ENCODE measurements around the gene SH2D4B. TPM values are rescaled to one million over a fixed set of nuclear protein-coding genes. Genes with fewer than 3 reads are reported as not detected.

The SH2D4B gene
- total RNA-seq, 2 donors from 2014 or later: 0.12 TPM; not detected in 1

GRCh38 chr10:80600256-80600655 lies 62.6 kb downstream of the SH2D4B start:
- Histone ChIP-seq H3K9me3 (no peaks in the 10 kb centered on the region), H3K36me3 (no peaks in the 10 kb centered on the region), H3K27ac (no peak overlapping the region), H3K27me3 (no peaks in the 10 kb centered on the region), H3K4me3 (no peak overlapping the region), H3K4me1 (no peaks in the 10 kb centered on the region)
- DNase-seq (ENCODE audit: low spot score): no peak
- TF ChIP-seq CTCF (IDR thresholded peaks at IDR 0.05): no peak

GRCh38 chr10:80602881-80603280 lies 65.2 kb downstream of the SH2D4B start:
- no peaks in the 10 kb centered on the region for H3K36me3 ChIP-seq
- no peak overlapping the region for H3K4me3 ChIP-seq
- no peaks in the 10 kb centered on the region for H3K4me1 ChIP-seq
- H3K27me3 ChIP-seq: no peaks in the 10 kb centered on the region
- DNase-seq (ENCODE audit: low spot score): peak; percentile 50
- no peak overlapping the region for H3K27ac ChIP-seq
- TF ChIP-seq CTCF (IDR thresholded peaks at IDR 0.05): no peak
- no peaks in the 10 kb centered on the region for H3K9me3 ChIP-seq

- DNase-seq (ENCODE audit: low spot score): peak; percentile 52
- Histone ChIP-seq H3K4me3 (no peak overlapping the region), H3K27me3 (no peaks in the 10 kb centered on the region), H3K36me3 (no peaks in the 10 kb centered on the region), H3K27ac (no peak overlapping the region), H3K4me1 (no peaks in the 10 kb centered on the region), H3K9me3 (no peaks in the 10 kb centered on the region)
- TF ChIP-seq CTCF (IDR thresholded peaks at IDR 0.05): no peak
Measured at GRCh38 chr10:80603516-80603915, 65.8 kb downstream of the SH2D4B start.

- no peaks in the 10 kb centered on the region for H3K27me3 ChIP-seq
- H3K9me3 ChIP-seq: no peaks in the 10 kb centered on the region
- no peak overlapping the region for H3K4me3 ChIP-seq
- no peak for DNase-seq (ENCODE audit: low spot score)
- H3K27ac ChIP-seq: no peak overlapping the region
- no peak for TF ChIP-seq CTCF (IDR thresholded peaks at IDR 0.05)
- H3K36me3 ChIP-seq: no peaks in the 10 kb centered on the region
- no peaks in the 10 kb centered on the region for H3K4me1 ChIP-seq
Measured at GRCh38 chr10:80608706-80609105, 71.0 kb downstream of the SH2D4B start.

GRCh38 chr10:80609331-80609730 lies 71.6 kb downstream of the SH2D4B start:
- Histone ChIP-seq H3K27me3 (no peaks in the 10 kb centered on the region), H3K36me3 (no peaks in the 10 kb centered on the region), H3K27ac (no peak overlapping the region), H3K9me3 (no peaks in the 10 kb centered on the region), H3K4me1 (no peaks in the 10 kb centered on the region), H3K4me3 (no peak overlapping the region)
- no peak for DNase-seq (ENCODE audit: low spot score)
- no peak for TF ChIP-seq CTCF (IDR thresholded peaks at IDR 0.05)

- no peak for DNase-seq (ENCODE audit: low spot score)
- no peak for TF ChIP-seq CTCF (IDR thresholded peaks at IDR 0.05)
- Histone ChIP-seq H3K36me3 (no peaks in the 10 kb centered on the region), H3K4me3 (no peak overlapping the region), H3K9me3 (no peaks in the 10 kb centered on the region), H3K27ac (no peak overlapping the region), H3K27me3 (no peaks in the 10 kb centered on the region), H3K4me1 (no peaks in the 10 kb centered on the region)
Measured at GRCh38 chr10:80611481-80612185, 73.9 kb downstream of the SH2D4B start.

Data from right atrium auricular region (tissue), 2 donors.